ENCODE data around the gene ACACA.

ACACA gene

DNA sequence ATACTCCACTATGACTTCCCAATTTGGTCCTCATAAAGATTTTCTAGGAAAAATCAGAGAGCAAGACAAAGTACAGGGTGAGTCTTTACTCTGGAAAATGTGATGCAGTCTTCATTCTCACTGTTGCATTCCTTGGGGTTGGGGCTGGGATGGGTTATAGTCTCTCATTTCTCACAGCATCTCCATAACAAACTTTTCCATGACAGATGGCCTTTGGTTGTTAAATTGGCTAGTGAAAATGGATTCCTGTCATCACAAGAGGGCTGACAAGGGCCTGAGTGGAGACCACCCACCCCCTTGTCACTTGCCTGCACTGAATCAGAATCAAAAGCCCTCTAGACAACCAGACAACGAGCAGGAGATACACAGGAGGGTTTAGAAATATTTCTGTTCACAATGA is 283.2 kb downstream of the ACACA start:
- no peak for FAIRE-seq

DNA sequence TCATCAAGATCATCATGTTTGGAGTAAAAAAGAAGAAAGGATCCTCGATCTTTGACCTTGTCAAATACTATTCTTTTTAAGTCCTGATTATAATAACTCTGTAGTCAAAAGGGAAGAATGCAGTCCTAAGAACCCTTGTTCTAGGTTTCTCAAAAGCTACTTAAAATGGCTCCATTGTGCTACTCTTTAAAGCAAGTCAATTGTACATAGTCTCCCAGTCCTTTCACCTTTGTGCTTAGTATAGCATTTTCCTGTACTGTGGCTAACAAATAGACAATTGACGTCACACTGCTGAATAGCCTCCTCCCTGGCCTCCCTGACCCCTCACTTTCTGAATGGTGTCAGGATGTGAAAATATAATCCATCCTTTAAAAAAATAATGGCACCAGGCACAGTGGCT is 285.0 kb downstream of the ACACA start:
- no peak for FAIRE-seq

DNA sequence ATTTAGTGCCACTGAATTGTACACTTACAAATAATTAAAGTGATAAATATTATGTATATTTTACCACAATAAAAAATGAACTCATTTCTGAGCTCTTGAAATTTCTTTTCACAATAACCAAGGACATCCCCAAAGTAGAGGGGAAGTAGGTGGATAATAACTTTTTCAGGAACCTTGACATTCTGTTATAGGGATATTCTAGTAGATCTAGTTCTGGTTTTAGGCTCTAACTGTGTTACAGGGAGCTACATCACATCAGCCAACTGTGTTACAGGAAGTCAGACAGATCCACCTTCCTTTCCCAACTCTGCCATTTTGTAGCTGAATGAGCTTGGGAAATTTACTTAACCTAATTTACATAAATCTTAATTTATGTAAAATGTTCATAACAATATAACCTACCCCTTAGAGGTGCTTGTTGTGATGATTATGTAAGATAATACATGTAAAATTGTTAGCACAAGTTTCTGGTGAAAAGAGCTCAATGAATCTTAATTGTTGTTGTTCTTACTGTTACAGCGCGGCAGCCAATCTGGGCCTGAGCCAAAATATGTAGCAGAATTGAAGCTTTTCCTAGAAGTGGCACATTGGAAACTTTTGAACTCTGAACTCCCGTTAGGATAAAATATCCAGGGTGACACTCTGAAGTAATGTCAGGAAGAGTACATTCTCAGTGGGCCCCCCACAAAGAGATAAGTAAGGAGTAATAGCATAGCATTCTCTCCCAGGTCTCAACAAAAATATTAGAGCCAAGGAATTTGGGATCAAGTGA is 288.1 kb downstream of the ACACA start:
- no peak for FAIRE-seq

DNA sequence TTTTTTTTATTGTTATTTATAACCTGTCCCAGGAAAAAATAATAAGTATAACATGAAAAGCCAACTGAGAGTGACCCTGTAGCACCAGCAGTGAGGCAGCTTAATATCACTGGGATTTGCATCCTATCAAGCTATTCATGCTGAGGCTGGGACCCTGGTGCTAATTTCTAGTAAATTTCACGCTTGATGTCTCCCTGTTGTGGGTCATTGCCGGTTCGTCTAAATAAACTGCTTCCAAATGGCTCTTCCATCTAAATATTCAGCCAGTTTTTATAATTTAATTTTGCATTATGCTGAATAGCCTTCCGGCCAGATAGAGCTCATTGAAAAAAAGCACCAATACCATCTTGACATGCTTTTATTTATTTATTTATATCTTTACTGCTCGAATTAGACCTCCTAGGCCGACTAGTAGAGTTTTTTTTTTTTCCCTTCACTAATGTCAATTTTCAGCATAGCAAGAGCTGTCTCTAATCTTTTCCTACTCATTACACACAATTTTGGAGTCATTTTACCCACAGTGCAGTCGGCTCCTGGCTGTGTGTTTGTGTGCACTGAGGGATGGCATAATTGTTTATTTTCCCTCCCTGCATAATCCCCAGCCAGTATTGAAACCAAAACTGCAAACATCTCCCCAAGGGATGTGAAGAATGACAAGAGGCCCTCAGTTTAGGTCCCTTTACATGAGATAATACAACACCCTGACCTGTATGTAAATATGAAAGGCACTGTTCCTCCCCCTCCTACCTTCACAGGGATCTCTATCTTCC is 289.1 kb downstream of the ACACA start:
- FAIRE-seq, result no peak

GRCh38 chr17:37116671-37117185 is 289.9 kb downstream of the ACACA start:
- FAIRE-seq, result no peak

DNA sequence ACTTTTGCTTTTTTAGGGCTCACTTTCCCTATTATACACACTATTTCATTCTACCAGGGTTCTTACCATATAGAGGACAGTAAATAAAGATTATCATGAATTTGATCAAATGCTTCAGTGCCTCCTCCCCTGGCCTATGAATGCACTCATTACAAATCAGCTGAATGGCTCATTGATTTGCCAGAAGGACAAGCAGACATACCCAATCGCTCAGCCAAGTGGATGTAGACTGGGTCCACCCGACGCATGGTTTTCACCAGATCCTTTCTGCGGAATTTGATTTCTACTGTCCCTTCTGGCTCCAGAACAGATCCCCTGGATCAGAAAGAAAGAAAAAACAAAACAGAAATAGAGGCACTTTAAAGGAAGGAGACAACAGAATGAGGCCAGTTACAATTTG is 295.3 kb downstream of the ACACA start:
- no peak for FAIRE-seq

DNA sequence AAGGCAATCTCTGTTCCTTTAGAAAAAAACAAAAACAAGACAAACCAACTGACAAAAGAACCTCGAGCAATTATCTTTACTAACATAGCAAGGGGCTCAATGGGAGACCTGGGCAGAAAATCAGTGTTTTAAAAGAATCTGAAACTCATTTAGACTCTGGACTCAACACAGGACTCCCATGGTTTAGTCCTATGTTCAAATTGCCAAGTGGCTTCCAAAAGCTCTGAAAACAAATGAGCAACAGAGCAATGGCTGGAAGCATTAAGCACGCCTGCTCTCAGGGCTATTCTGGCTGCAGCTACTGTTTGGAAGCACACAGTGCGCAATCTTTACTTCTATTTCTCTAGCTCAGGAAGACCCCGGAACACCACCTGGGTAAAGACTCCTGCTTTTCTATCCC is 295.9 kb downstream of the ACACA start:
- FAIRE-seq, result no peak

DNA sequence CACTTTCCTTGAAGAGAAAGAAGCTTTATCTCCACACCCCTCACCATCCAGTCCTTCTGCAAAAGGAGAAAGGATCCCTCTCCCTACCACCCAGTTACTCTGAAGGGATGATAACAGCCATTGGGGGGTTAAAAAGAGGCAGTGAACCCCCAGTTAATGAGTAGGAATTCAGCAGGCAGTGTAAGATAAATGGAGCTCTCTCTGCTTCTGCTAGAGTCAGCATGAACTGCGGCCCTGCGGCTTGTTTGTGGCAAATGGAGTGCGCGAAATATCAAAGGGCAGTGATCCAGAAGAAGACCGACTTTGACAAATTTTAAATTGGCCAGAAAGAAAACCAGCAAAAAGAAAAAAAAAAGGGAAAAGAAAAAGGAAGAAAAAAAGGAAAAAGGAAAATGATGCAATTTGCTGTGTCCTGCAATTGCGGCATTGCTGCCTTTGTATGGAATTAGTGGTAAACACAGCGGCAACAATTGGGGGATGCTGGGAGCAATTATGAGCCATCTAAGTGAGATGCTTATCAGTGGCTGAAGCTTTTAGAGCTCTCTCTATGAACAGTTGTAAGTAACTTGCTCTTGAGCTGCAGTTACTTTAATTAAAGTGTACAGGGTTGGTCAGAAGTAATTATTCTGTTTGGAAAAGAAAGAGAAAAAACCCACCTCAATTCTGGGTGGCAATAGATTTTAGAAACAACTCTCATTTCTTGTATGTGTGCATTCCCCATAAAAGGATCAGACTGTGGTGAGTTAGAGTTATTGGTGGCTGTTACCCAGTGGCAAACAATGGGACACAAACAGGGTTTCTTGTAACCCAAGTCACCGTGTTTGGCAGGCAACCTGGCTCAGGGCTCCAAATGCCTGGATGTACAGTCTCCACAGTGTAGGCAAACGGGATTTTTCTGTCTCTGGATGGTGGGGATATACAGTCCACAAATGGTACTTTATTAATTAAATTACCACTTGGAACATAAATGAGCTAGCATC is 296.6 kb downstream of the ACACA start:
- no peak for FAIRE-seq

- no peak for FAIRE-seq
Measured at GRCh38 chr17:37109106-37109505, 297.5 kb downstream of the ACACA start.

DNA sequence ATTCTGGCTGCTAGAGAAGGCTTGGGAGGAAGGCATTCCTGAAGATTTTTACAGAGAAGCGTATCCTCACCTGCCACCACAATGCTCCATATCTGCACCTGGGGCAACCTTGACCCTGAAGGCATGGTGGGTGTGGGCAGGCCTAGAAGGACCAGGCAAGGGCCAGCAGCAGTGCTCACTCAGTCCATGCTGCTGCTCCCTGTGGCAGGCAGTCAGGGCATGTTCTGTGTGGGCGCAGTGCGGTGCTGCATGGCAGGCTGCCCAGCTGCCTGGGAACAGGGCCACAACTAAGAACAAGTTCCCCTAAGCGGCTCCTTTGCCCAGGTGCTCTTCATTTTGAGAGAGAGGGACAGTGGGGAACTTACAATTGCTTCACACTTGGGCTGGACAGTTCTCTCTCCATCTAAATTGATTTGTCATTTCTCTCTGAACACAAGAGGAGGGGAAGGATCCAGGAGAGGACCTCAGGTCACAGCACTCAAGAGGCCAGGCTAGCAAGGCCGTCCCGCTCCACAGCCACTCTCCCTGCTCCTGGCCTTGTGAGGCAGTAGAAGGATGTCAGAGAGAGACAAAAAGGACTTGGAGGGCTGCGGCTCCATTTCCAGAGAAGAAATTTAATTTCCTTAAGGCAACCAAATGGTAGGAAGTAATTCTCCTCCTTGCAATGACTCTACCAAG is 299.1 kb downstream of the ACACA start:
- no peak for FAIRE-seq

DNA sequence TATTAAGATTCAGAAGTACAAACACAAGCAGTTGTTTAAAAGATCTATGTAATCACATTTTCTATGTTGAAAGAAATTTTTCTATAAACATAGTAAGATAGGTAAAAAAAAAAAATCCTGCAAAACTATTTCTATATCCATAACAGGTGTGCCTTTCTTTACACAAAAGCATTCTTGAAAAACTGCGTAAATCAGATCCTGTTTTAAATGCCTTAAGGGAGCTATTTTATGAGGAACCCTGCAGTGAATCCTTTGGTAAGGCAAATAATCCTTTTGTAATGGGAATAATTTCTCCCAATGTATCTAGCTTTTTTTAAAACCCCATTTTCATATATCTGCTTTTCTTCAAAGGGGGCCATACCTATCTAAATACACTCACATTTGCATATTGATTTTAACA is 300.6 kb downstream of the ACACA start:
- FAIRE-seq, result no peak

GRCh38 chr17:37103231-37103630 is 303.4 kb downstream of the ACACA start:
- FAIRE-seq, result no peak

GRCh38 chr17:37101306-37101705 is 305.3 kb downstream of the ACACA start:
- FAIRE-seq, result no peak

DNA sequence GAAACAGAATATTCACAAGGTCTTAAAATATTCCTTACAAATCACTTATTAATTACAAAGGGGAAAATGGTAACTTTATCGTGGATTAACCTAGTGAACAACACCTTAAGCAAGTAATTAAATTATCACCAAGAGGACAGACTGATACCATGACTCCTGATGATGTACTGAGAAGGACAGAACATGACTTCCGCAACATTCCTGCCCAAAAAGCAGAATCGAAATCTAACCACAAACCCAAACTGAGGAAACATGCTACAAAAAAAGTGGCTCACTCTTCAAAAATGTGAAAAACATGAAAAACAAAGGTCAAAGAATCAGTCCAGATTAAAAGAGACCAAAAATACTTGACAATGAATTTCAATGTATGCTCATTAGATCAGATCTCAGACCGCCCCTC is 306.4 kb downstream of the ACACA start:
- no peak for FAIRE-seq

- FAIRE-seq, result no peak
Measured at GRCh38 chr17:37098910-37099664, 307.5 kb downstream of the ACACA start.

- no peak for FAIRE-seq
Measured at GRCh38 chr17:37098152-37098551, 308.5 kb downstream of the ACACA start.

GRCh38 chr17:37097154-37097553 is 309.5 kb downstream of the ACACA start:
- no peak for FAIRE-seq

- no peak for FAIRE-seq
Measured at GRCh38 chr17:37096071-37096470, 310.6 kb downstream of the ACACA start.

- FAIRE-seq, result no peak
Measured at GRCh38 chr17:37094391-37094790, 312.2 kb downstream of the ACACA start.

- no peak for FAIRE-seq
Measured at GRCh38 chr17:37092701-37093100, 313.9 kb downstream of the ACACA start.

DNA sequence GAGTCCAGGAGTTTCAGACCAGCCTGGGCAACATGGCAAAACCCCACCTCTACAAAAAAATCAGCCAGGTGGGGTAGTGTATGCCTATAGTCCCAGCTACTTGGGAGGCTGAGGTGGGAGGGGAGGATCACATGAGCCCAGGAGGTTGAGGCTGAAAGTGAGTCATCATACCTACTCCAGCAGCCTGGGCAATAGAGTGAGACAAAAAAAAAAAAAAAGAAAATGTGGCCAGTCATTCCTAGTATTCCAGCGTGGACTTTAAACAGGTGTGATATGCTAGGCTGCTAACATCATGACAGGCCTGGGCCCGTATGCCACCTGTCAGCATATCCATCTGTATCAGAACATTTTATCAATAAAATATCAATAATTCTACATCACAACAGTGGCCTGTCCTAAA is 314.6 kb downstream of the ACACA start:
- FAIRE-seq, result no peak

DNA sequence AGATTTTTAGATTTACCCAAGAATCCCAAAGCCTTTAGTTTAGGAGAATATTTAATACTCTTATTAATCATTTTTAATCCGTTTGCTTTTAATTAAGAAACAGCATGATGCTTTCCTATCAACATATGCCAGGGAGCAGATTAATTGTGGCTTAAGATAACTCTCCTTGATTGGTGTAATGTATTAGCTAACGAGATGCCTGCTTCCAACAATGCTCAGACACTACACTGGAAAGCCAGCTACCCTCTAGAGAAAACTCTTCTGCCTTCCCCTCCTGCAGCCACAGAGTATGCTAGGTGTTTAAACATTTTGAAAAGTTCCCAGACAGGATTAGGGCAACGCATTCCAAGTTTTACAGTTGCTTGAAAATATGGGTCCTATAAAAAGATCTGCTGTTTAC is 315.7 kb downstream of the ACACA start:
- no peak for FAIRE-seq

Data from TTC549 (cell line).